Measurements from ENCODE around the gene ZDHHC11B.
"Not testable (repeated sequence)": the region's sequence is repeated elsewhere in the genome, so short reads cannot be mapped to it uniquely, and the experiment has no call there.

ZDHHC11B gene

DNA sequence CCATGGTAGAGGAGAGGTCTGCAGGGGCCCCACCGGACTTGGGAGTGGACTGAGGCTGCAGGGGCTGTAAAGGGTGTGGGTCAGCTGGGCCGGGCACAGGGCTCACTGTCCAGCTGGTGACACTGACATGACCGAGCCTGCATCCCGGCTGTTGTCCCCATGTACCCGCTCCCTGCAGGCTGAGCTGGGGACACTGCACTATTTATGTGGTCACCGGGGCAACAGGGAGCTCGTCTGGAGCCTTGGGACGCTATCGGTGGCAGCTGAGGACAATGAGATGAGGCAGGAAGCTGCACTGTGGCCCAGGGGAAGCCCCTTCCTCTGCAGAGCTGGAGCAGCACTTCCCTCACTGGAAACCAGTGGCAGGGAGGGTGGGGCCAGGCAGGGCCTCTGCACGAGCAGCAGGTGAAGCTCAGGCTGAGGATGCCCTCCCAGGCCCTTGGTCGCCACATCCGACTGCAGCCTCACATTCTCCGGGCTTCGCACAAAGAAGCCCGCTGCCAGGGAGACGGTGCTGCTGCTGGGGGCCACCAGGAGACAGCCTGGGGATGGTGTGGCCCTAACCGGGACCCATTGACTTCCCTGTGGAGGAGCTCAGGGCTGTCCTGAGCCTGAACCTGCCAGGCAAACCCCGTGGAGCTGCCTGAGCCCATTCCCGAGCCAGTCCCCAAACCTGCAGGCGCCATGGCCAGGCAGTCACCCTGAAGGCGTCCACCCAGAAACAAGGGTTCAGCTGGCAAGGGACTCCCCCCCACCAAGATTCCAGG lies 26.4 kb downstream of the ZDHHC11B start:
- FAIRE-seq = no peak

DNA sequence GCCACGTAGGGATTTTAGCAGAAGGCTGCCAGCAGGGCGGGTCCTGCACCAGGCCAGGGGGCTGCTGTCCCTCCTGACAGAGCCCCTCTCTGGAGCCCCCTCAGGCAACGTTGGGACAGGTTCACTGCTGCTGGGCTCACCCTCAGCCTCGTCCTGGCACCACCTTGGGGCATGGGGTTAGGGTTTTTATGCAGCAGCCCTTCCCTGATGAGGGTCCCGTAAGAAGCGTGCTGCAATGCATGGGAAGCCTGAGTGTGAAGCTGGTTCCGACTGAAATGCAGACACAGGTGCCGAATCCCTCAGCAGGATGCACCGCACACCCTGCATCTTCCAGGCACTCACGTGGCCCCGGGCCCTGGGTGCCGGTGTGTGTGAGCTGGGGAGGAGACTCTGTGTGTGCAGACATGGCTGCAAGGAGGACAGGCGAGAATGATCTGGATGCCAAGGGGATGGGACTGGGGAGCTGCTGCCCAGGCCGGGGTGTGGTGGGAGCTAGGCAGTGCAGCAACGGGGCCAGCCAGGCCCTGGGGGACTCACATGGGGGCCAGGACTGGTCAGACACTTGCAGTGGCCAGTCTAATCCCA lies 27.1 kb downstream of the ZDHHC11B start:
- FAIRE-seq = no peak

More for the DNA sequence above, 26.4 kb downstream of the ZDHHC11B start:
- DNase-seq (ENCODE audit: extremely low spot score, insufficient read length, low read depth) = no peak

DNA sequence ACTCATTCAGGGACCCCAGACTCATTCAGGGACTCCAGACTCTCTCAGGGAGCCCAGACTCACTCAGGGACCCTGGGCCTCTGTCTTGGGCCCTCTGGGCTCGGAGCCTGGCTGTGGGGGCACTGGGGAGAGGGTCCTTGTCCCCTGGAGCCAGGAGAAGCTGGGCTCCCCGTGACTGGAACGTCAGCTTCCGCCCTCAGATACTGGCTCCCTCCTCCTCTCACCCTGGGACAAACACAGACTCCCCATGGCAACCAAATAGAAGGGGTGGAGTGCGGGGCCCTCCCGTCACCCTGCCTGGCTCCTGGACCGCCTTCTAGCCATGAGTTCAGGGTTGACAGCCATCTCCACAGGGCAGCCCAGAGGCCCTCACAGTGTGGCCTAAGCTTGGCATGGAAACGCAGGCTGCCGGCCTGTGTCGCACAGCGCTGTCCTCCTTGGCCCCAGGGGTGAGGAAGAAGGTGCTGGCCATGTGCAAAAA lies 27.6 kb downstream of the ZDHHC11B start:
- FAIRE-seq (no peak), DNase-seq (ENCODE audit: extremely low spot score, insufficient read length, low read depth) (no peak)

More for the DNA sequence above, 27.1 kb downstream of the ZDHHC11B start:
- DNase-seq (ENCODE audit: extremely low spot score, insufficient read length, low read depth) = no peak

DNA sequence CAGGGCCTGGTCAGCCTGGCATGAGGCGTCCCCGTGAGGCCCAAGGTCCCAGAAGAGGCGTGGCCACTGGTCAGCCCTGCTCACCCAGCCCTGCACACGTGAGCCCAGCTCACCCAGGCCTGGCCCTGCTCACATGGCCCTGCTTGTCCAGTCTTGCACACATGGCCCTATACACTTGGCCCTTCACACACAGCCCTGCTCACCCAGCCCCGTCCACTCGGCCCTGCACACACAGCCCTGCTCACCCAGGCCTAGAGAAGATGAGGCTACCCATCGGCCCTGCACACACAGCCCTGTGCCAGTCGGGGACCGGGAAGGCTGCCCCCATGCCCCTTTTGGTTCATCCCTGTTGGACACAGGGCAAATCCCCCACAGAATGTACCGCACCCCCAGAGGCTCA lies 28.4 kb downstream of the ZDHHC11B start:
- FAIRE-seq (no peak), DNase-seq (ENCODE audit: extremely low spot score, insufficient read length, low read depth) (no peak)

- not testable (repeated sequence) for FAIRE-seq; DNase-seq (ENCODE audit: extremely low spot score, insufficient read length, low read depth)
These were observed 30.3 kb downstream of the ZDHHC11B start for GRCh38 chr5:754143-754632.

- not testable (repeated sequence) for DNase-seq (ENCODE audit: extremely low spot score, insufficient read length, low read depth)
- FAIRE-seq = peak; percentile 82
These were observed 30.9 kb downstream of the ZDHHC11B start for GRCh38 chr5:753567-754142.

- DNase-seq (ENCODE audit: extremely low spot score, insufficient read length, low read depth); FAIRE-seq: not testable (repeated sequence)
These were observed 31.9 kb downstream of the ZDHHC11B start for GRCh38 chr5:752532-753115.

- DNase-seq (ENCODE audit: extremely low spot score, insufficient read length, low read depth); FAIRE-seq: not testable (repeated sequence)
These were observed 32.5 kb downstream of the ZDHHC11B start for GRCh38 chr5:751992-752391.

- DNase-seq (ENCODE audit: extremely low spot score, insufficient read length, low read depth) = no peak
- FAIRE-seq = no peak
These were observed 33.0 kb downstream of the ZDHHC11B start for GRCh38 chr5:751496-751895.

- FAIRE-seq; DNase-seq (ENCODE audit: extremely low spot score, insufficient read length, low read depth): not testable (repeated sequence)
These were observed 34.3 kb downstream of the ZDHHC11B start for GRCh38 chr5:750226-750625.

DNA sequence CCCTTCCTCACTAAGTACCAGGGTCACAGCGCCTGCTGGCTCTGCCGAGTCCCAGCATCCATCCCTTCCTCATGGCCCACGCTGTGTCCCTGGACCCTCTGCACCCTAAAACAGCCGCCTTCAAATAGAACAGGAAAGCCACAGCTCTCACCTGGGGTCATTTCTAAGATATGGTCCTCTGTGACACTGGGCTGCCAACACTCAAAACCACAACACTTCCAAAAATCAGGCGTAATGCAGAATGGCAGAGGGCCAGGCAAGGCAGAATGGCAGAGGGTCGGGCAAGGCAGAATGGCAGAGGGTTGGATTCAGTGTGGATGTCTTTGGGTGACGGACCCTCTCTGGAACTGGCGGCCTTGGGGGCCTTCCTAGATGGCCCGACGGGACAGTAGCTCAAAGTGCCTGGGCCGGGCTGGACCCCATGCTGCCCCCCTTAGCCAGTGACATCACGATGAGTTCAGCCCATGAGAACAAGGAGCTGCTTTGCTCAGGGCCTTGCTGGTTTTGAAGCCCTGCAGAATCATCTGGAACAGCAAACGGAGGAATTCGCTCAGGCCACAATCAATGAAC lies 35.3 kb downstream of the ZDHHC11B start:
- FAIRE-seq = no peak
- no peak for DNase-seq (ENCODE audit: extremely low spot score, insufficient read length, low read depth)

GRCh38 chr5:748011-748980 lies 36.2 kb downstream of the ZDHHC11B start:
- not testable (repeated sequence) for DNase-seq (ENCODE audit: extremely low spot score, insufficient read length, low read depth); FAIRE-seq

DNA sequence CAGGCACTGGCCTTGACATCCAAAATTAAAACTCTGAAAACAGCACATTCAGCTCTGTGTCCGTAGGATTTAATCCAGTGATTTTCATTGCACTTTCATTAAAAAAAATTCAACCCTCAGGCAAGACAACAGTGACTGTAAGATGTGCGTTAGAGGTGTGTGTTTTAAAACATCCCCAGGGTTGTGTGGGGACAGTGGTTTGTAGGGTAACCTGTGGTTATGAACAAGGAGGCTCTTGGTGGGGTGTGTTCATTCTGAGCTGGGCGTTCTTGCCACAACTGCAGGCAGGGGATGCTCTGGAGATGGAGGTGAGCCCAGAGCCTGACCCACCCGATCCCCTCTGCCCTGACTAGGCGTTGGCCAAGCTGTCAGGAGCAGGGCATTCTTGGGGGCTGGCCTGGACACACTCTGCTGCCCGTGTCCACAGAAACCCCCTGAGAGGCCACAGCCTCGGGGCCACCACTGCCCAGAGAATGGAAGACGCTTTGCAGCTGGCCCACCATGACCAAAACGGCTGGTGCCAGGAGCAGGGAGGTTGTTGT lies 37.2 kb downstream of the ZDHHC11B start:
- FAIRE-seq; DNase-seq (ENCODE audit: extremely low spot score, insufficient read length, low read depth): not testable (repeated sequence)

DNA sequence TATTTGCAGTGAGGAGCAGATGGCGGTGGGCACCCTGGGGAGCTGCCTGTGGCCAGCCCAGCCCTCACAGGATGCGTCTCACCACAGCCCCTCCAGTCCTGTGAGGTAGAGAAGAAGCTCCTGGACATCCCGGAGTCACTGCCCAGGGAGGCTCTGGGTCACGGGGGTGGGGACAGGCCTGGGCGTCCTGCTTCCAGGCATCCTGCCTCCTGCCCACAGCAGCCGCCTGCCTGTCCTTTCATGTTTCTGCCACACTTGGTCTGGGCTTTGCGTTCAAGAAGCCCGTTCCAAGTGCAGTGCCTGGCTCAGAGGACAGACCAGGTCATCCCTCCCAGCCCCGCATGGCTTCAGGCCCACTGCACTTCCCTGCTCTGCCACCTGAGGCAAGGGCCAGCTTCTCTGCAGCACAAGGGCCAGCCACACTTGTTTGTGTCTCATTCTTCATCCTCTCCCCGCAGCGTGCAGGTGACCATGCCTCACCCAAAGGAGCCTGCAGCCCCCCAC lies 38.2 kb downstream of the ZDHHC11B start:
- FAIRE-seq (no peak), DNase-seq (ENCODE audit: extremely low spot score, insufficient read length, low read depth) (no peak)

DNA sequence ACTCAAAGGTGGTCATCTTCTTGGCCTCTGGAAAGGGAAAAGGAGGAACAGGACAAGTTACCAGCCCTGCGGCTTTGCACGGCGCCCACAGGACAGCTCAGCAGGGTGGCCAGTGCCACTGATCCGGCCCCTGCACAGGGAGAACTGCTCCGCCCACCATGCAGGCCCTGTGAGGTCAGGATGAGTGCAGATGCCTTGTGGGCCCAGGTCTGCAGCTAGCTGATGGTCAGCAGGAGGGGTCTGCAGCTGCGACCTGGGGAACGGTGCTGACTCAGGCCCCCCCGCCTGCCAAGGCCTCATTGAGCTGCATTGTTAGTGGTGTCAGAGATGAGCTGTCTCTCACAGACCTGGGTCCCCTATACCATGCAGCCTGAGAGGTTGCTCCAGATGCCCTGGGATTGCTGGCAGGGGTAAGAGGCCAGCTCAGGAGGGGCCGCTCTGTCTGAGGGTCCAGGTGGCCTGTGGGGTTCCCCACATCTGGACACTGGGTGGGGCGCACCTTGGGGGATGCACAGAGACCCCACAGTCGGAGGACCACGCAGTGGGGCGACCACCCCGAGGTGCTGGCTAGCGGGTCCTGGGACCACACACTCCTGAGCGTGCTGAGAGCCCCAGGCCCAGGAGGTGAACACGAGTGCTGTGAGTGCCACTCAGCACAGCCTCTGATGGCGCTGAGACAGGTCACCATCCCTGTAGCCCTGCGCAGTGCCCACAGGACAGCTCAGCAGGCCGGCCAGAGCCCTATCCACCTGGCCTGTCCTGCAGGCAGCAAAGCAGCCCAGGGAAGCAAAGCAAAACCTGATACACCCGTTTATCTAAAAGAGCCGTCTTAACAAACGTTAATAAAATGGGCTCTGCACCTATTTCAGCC lies 39.0 kb downstream of the ZDHHC11B start:
- not testable (repeated sequence) for FAIRE-seq

GRCh38 chr5:743696-744404 lies 40.7 kb downstream of the ZDHHC11B start:
- not testable (repeated sequence) for DNase-seq (ENCODE audit: extremely low spot score, insufficient read length, low read depth); FAIRE-seq

More for the DNA sequence above, 39.0 kb downstream of the ZDHHC11B start:
- not testable (repeated sequence) for DNase-seq (ENCODE audit: extremely low spot score, insufficient read length, low read depth)

DNA sequence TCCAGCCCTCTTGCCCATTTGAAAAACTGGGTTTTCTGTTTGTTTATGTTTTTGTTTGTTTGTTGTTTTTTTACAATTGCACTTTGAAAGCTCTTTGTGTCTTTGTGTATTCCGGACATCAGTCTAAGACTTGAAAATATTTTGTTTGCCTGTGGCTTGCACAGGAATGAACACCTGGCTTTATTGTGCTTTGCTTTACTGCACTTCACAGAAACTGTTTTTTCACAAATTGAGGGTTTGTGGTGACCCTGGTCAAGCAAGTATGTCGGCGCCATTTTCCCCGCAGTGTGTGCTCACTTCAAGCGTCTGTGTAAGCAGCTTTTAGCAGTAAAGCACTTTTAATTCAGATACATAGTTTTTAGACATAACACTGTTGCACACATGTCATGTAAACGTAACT lies 42.3 kb downstream of the ZDHHC11B start:
- not testable (repeated sequence) for FAIRE-seq; DNase-seq (ENCODE audit: extremely low spot score, insufficient read length, low read depth)
